Fibroblast of peridontal ligament (primary cell): ENCODE measurements around the gene PEMT.
"Not testable (repeated sequence)": the region's sequence is repeated elsewhere in the genome, so short reads cannot be mapped to it uniquely, and the experiment has no call there.

Experiments
- DNase-seq: peaks from one replicate; pipeline ENCODE4 v3.0.0-alpha.2; 2010; ENCODE audit errors: extremely low read depth

The PEMT gene

DNA sequence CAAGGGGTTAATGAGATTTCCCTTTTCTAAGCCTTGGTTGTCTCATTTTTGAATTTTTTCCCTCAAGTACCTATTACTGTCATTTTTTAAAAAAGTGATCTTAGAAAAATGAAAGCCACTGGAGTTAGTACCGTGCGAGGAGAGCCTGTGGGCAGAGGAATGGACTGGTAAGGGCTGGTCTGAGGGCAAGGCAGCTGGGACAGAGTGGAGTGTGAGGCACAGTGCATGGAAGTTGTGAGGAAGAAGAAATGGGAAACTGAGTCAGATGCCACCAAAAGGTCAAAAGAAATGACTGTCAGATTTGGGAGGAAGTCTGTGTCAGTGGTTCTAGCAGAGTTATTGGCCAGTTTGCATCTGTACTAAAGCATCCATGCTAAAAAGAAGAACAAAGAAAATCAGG is 103.5 kb downstream of the PEMT start:
- no peak for DNase-seq

GRCh38 chr17:17486416-17486815 is 105.1 kb downstream of the PEMT start:
- not testable (repeated sequence) for DNase-seq

GRCh38 chr17:17485420-17485819 is 106.1 kb downstream of the PEMT start:
- DNase-seq = no peak

- DNase-seq = no peak
These were observed 107.0 kb downstream of the PEMT start for GRCh38 chr17:17484451-17484899.

DNA sequence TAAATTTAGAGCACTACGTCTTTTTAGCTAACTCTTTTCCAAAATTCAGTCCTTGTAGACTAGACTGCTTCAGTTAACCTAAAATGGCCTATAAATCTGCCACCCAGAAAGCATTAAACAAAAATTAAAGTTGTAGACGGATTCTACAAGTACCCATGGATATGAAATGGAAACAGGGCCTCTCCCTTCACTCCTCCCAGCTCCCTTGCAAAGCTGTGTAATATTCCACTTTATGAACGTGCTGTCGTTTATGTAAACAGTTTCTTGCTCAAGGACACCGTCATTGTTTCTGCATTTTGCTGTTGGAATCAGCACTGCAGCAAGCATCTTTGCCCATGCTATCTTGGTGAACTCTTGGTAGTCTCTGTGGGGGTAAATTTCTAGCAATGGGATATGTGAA is 109.6 kb downstream of the PEMT start:
- DNase-seq = no peak

GRCh38 chr17:17480593-17481148 is 110.8 kb downstream of the PEMT start:
- no peak for DNase-seq

GRCh38 chr17:17479209-17479608 is 112.3 kb downstream of the PEMT start:
- no peak for DNase-seq

DNA sequence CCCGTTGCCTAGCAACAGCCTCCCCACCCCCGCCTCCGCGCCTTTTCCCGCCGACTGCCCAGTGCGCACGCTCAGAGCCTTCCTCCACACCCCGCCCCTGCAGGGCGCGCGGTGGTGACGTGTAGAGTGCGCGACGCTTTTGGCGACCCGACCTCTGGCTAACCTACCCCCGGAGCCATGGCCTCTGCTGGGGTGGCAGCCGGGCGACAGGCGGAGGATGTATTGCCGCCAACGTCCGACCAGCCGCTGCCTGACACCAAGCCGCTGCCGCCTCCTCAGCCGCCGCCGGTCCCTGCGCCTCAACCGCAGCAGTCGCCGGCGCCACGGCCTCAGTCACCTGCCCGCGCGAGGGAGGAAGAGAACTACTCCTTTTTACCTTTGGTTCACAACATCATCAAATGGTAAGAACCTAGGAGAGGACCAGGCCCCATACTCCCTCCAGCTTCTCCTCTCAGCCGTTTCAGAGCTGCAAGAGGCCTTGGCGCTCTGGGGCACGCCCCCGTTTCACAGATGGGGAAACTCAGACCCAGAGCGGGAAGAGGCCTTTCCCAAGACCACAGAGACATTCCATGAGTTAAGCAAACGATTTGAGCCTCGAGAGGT is 114.5 kb downstream of the PEMT start, which contains the start of gene MED9:
MED9 (plus strand) TSS at position 136 of the 603 bp plus-strand sequence; CDS start at position 178, 42 bp downstream.
- DNase-seq = peak; percentile 88

- DNase-seq = no peak
These were observed 117.2 kb downstream of the PEMT start for GRCh38 chr17:17474341-17474740.

- peak; percentile 7 for DNase-seq
These were observed 119.1 kb downstream of the PEMT start for GRCh38 chr17:17472333-17472920.

- DNase-seq = no peak
These were observed 121.5 kb downstream of the PEMT start for GRCh38 chr17:17469996-17470395.

GRCh38 chr17:17469358-17469757 is 122.2 kb downstream of the PEMT start:
- no peak for DNase-seq

DNA sequence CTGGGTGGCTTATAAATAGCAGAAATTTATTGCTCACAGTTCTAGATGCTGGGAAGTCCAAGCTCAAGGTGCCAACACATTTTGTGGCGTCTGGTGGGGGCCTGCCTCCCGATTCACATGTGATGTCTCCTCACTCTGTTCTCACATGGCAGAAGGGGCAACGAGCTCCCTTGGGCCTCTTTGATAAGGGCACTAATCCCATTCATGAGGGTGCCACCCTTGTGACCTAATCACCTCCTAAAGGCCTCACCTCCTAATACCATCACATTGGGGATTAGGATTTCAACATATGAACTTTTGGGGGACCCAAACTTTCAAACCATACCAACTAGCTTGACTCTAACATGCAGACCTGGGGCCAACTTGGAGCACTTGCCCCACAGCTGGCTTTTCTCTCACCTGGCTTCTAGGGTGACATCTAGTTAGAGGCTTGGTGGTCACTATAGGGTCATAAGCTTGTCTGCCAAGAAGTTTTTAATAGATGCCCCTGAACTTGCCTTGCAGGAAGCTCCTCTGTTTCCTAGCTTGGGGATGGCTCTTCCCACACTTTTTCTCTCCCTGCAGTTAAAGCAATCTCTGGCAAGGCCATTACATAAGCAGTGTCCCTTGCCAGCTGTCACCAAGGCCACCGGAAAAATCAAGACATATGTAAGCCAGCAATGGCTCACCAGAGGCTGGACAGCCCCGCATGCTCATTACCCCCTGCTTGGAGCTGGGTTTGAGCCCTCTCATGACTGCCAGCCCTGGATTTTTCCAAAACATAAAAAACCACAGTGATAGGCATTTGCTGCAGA is 123.1 kb downstream of the PEMT start:
- no peak for DNase-seq

GRCh38 chr17:17467720-17468119 is 123.8 kb downstream of the PEMT start:
- no peak for DNase-seq

DNA sequence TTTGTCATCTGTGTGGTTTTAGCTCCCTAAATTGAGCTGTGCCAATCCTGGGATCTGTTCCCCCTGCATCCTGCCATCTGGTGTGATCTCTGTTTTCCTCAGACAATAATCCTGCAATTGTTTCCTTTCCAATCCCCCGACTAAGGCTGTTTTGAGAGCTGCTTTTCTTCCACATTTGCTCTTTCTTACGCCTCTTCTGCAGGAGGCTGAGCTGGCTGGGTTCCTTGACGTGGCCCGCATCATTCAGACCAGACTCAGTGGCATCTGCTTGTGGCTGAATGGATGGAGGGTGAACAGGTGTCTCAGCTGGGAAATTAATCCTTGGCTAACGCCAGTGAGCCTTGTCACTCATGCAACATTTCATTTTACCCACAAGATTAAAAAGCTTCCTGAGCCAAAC is 124.5 kb downstream of the PEMT start:
- DNase-seq = no peak

GRCh38 chr17:17466511-17466910 is 125.0 kb downstream of the PEMT start:
- DNase-seq = no peak

- DNase-seq = not testable (repeated sequence)
These were observed 125.6 kb downstream of the PEMT start for GRCh38 chr17:17465878-17466277.

- no peak for DNase-seq
These were observed 127.7 kb downstream of the PEMT start for GRCh38 chr17:17463821-17464220.

- DNase-seq = no peak
These were observed 129.3 kb downstream of the PEMT start for GRCh38 chr17:17462048-17462824.

DNA sequence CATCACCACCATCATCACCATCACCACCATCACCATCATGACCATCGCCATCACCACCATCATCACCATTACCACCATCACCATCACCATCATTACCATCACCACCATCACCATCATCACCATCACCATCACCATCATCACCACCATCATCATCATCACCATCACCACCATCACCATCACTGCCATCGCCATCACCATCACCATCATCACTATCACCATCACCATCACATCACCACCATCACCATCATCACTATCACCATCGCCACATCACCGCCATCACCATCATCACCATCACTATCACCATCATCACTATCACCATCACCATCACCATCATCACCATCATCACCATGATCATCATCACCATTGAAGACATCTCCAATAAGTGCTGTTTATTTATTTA is 131.5 kb downstream of the PEMT start:
- no peak for DNase-seq

DNA sequence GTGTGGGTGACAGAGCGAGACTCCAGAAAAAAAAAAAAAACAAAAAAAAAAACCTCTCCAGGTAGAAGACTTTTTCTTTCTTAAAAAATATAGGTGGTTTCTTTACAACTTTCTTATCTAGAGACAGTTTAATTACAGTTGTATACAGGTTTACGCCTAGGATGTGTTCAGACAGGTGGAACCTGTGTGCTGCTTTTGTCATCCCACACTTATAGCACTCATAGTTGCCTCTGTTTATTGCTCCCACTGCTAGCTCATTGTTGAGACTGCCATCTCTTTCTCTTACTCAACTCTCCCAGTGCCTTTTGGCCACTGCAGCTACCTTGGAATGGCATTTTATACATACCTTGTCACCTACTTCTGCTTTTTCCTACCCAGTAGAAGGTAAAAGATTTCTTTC is 133.8 kb downstream of the PEMT start:
- no peak for DNase-seq

DNA sequence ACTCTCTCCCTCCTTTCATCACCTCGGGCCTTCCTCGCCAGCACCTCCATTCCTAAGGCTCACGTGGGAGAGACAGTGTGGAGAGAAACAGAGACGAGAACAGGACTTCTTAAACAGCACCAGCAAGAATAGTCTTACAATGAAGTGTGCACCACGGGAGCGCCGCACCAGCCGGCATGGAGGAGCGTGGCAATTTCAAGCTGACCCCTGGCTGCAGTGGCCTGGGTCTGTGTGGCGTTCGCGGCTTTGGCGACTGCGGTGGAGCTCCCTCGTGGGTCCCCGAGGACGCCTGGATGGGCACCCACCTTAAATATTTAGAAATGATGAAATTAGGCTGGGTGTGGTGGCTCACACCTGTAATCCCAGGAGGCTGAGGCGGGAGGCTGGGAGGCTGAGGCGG is 135.3 kb downstream of the PEMT start:
- no peak for DNase-seq
